GM12872 (cell line): ENCODE measurements around the gene RETREG1.

ENCODE experiments used
- TF ChIP-seq, protein P1 (sequence below): IDR thresholded peaks from 3 replicates; pipeline ENCODE4 v1.5.1; 2011; ENCODE audit warnings: low read depth, mild to moderate bottlenecking, low read length, moderate library complexity; ENCODE audit not compliant: insufficient read depth

RETREG1 gene

DNA sequence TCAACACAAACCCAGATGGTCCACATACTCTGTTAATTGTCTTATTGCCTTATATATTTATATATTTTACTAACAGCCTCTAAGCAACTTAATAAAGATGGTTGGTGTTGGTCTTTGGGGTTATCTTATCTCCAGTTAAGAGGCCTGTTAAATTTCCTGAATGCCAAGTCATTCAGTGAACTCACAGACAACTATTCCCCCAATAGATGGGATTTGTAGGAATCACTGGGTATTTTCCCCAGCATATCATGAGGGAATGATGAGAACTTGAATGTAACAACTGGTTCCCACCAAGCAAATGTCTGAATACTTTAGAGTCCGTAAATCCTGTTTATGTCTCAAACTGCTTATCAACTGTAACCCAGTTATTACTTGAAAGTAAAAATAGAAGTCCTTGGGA is 42.7 kb upstream of the RETREG1 start:
- TF ChIP-seq, protein P1, sequence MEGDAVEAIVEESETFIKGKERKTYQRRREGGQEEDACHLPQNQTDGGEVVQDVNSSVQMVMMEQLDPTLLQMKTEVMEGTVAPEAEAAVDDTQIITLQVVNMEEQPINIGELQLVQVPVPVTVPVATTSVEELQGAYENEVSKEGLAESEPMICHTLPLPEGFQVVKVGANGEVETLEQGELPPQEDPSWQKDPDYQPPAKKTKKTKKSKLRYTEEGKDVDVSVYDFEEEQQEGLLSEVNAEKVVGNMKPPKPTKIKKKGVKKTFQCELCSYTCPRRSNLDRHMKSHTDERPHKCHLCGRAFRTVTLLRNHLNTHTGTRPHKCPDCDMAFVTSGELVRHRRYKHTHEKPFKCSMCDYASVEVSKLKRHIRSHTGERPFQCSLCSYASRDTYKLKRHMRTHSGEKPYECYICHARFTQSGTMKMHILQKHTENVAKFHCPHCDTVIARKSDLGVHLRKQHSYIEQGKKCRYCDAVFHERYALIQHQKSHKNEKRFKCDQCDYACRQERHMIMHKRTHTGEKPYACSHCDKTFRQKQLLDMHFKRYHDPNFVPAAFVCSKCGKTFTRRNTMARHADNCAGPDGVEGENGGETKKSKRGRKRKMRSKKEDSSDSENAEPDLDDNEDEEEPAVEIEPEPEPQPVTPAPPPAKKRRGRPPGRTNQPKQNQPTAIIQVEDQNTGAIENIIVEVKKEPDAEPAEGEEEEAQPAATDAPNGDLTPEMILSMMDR, result no peak

DNA sequence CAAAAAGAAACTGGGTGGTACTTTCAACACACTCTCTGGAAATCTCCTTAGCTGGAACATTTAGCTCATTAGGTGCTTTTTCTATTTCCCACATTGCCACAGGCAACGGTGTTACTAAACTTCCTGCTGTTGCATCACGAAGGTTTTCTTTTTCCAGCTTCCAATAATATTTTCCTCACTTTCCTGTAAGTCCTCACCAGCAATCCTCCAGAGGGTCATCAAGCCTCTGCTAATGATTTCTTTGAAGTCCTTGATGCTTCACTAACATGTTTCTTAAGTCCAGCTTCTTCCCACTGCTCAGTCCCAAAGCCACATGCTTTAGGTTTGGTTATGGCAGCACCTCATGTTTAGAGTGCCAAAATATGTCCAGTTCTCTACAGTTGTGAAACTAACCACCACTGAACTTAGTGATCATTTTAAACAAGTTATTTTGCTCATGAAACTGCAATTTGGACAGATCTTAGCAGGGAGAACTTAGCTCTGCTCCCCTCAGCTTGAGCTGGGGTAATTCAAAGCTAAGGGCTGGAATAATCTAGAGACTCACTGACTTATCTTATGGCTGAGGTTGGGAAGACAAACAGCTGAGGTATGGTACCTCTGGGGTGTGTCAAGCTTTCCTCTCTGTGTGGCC is 39.9 kb upstream of the RETREG1 start:
- TF ChIP-seq, protein P1, result no peak

DNA sequence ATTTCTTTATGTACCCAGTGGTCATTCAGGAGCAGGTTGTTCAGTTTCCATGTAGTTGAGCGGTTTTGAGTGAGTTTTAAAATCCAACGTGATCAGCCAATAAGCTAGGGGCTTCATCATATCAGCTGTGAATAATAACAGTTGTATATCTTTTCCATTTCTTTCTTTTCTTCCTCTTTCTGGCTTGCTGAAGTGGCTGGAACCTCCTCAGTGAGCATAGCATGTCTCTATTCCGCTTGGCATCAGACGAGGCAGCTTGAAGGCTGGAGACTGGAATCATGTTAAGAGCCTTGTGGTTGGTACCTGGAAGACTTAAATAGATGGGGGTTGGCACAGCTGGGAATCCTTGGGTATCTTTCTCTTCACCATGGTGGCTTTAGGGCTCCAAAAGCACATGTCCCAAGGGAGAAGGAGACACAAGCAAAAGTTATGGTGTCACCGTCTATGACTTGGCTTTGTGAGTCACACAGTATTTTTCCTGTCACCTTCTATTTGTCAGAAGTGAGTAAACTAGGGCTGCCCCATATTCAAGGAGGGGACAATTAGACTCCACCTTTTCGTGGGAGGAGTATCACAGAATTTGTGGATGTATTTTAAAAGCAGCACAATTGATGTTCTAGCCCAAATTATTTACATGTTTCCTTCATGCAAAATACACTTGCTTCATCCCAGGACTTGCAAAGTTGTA is 38.0 kb upstream of the RETREG1 start:
- TF ChIP-seq, protein P1, result no peak

DNA sequence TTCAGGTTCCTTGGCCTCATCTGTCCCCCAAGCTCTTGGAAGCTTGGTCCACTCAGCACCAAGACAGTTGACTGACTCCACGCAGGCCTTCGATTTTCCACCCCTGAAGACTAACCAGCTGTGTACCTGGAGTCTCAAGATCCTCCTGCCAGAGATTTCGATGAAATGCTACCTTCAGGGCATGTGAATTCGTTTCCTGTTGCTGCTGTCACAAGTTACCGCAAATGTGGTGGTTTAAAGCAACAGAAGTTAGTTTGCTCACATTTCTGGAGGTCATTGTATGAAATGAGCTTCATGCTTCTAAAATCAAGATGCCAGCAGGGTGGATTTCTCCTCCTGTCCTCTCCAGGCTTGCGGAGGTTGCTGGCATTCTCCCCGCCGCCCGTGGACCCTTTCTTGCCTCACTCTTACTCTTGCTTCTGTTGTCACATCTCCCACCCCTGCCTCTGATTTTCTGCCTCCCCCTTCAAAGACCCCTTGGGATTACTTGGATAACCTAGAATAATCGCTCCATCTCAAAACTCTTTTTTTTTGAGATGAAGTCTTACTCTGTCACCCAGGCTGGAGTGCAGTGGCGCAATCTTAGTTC is 27.6 kb upstream of the RETREG1 start:
- TF ChIP-seq, protein P1, result no peak

DNA sequence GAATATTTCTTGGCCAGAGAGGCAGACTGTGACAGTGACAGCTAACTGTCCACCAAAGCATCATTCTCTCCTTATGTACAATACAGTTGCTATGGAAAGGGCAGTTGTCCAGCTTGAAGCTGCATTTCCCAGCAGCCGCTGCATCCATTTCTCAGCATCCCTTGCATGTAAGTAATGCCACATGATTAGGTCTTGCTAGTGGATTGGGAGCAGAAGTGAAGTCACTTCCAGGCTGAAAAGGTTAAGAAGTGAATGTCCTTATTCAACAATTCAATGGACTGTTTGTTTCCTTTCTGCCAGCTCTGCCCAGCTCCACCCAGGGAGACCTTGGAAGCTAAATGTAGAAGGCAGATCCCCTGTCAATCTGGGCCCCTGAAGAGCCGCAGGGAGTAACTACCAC is 26.1 kb upstream of the RETREG1 start:
- TF ChIP-seq, protein P1, result no peak

DNA sequence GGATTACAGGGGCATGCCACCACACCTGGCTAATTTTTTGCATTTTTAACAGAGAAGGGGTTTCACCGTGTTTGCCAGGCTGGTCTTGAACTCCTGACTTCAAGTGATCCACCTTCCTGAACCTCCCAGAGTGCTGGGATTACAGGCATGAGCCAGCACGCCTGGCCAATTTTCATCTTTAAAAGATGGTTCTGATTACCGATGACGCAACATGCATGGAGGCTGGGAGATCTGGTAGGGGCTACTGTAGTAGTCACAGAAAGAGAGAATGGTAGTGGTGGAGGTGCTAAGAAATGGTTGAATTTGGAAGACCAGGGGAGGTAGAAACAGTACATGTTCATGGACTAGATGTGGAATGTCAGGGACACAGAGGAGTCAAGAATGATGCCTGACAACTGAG is 22.4 kb upstream of the RETREG1 start:
- TF ChIP-seq, protein P1, result no peak

DNA sequence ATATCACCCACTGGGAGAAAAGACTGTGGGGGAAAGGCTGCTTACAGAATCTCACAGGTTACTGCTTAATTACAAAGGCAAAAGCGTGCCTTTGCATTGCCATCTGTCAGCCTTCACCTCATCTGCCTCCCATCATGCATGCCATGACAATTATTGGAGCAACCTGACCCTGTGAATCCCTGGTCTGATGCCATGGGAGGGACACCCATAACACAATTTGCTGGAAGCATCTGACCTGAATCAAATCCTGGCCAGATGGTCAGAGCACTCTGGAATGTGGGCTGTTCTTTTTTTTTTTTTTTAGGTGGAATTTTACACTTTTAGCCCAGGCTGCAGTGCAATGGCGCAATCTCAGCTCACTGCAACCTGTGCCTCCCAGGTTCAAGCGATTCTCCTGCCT is 11.6 kb upstream of the RETREG1 start:
- TF ChIP-seq, protein P1, result no peak
